ENCODE results near the gene KCNQ4. TPM values are rescaled to one million over a fixed set of nuclear protein-coding genes. Genes with fewer than 3 reads are reported as not detected.

KCNQ4 gene
- total and polyA plus RNA-seq, 12 donors = 1.0 to 3.4 (median 2.1) TPM

DNA sequence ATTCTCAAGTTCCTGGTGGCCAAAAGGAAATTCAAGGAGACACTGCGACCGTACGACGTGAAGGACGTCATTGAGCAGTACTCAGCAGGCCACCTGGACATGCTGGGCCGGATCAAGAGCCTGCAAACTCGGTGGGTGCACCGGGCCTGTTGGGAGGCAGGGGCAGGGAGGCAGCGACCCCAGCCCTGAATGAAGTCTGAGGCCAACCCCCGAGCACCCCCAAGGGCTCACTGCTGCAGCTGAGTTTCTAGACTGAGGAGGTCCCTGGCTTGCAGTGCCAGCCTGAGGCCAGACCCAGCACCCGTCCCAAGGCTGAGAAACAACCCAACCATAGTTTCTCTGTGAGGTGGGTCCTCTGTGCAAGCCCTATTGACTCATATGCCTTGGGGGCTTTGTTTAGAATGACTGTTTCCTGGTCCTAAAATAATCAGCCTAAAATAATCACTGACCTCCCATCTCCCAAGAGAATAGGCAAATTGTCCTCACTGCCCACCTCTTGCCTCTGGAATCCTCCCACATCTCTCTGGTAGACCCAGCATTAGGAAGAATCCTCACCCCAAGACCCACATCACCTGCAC lies 51.5 kb downstream of the KCNQ4 start:
- Histone ChIP-seq H3K36me3 (no peaks in the 10 kb centered on the region), H3K9me3 (no peaks in the 10 kb centered on the region), H3K4me3 (no peak overlapping the region), H3K27me3 (peaks cover 0 to 10% (median 4%) of the 10 kb centered on the region in 7 donors), H3K4me1 (no peaks in the 10 kb centered on the region), H3K27ac (no peak overlapping the region)
- WGBS, 2 donors = 73 to 84% methylated on average over 11 of the region's 11 CpGs
- TF ChIP-seq, protein P1, sequence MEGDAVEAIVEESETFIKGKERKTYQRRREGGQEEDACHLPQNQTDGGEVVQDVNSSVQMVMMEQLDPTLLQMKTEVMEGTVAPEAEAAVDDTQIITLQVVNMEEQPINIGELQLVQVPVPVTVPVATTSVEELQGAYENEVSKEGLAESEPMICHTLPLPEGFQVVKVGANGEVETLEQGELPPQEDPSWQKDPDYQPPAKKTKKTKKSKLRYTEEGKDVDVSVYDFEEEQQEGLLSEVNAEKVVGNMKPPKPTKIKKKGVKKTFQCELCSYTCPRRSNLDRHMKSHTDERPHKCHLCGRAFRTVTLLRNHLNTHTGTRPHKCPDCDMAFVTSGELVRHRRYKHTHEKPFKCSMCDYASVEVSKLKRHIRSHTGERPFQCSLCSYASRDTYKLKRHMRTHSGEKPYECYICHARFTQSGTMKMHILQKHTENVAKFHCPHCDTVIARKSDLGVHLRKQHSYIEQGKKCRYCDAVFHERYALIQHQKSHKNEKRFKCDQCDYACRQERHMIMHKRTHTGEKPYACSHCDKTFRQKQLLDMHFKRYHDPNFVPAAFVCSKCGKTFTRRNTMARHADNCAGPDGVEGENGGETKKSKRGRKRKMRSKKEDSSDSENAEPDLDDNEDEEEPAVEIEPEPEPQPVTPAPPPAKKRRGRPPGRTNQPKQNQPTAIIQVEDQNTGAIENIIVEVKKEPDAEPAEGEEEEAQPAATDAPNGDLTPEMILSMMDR (IDR thresholded peaks at IDR 0.05) = no peak
- intact Hi-C loops (cut with DNase I) = no loop called here
- ATAC-seq (no peak), DNase-seq (no peak)

DNA sequence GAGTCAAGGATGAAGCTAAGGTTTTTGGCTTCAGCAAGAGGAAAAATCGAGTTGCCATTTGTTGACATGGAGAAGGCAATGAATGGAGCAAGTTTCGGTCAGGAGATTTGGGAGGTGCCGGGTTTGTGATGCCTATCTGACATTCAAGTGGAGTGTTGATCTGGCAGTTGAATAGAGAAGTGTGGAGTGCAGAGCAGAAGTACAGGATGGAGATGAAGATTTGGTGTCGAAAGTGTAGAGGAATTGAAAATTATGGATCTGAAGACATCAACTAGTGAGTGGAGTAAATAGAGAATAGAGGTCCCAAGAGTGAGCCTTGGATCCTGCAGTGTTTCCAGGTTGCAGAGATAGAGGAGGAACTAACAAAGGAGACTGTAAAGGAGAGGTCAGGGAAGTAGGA lies 52.7 kb downstream of the KCNQ4 start:
- no peak overlapping the region for H3K27ac ChIP-seq
- no peaks in the 10 kb centered on the region for H3K4me1 ChIP-seq
- no peaks in the 10 kb centered on the region for H3K36me3 ChIP-seq
- ATAC-seq = no peak
- H3K9me3 ChIP-seq = no peaks in the 10 kb centered on the region
- no peak for DNase-seq
- WGBS, 2 donors = 85 to 90% methylated on average over 4 of the region's 4 CpGs
- intact Hi-C loops (cut with DNase I) = no loop called here
- TF ChIP-seq, protein P1 (IDR thresholded peaks at IDR 0.05) = no peak
- H3K4me3 ChIP-seq = no peak overlapping the region
- peaks cover 0 to 10% (median 4%) of the 10 kb centered on the region in 7 donors for H3K27me3 ChIP-seq

- TF ChIP-seq, protein P1 (IDR thresholded peaks at IDR 0.05) = no peak
- H3K4me3 ChIP-seq = no peak overlapping the region
- peaks cover 0 to 10% (median 4%) of the 10 kb centered on the region in 7 donors for H3K27me3 ChIP-seq
- H3K36me3 ChIP-seq = no peaks in the 10 kb centered on the region
- no peaks in the 10 kb centered on the region for H3K4me1 ChIP-seq
- no peak overlapping the region for H3K27ac ChIP-seq
- 59 to 60% methylated on average over 24 of the region's 24 CpGs for WGBS, 2 donors
- intact Hi-C loops (cut with DNase I) = no loop called here
- DNase-seq = no peak
- peaks cover 0 to 4% (median 0%) of the 10 kb centered on the region in 11 donors for H3K9me3 ChIP-seq
- ATAC-seq = no peak
Measured at GRCh38 chr1:40837601-40838000, 54.0 kb downstream of the KCNQ4 start.

GRCh38 chr1:40838045-40838979 lies 54.7 kb downstream of the KCNQ4 start:
- Histone ChIP-seq H3K27me3 (peaks cover 0 to 10% (median 4%) of the 10 kb centered on the region in 7 donors), H3K9me3 (peaks cover 0 to 8% (median 0%) of the 10 kb centered on the region in 11 donors), H3K4me3 (no peak overlapping the region), H3K27ac (no peak overlapping the region), H3K4me1 (no peaks in the 10 kb centered on the region), H3K36me3 (no peaks in the 10 kb centered on the region)
- ATAC-seq = peak in 1 of 8 donors; percentile 34
- WGBS, 2 donors = 58 to 60% methylated on average over 60 of the region's 60 CpGs
- intact Hi-C loops (cut with DNase I) = no loop called here
- TF ChIP-seq, protein P1 (IDR thresholded peaks at IDR 0.05) = no peak
- no peak for DNase-seq
